ENCODE data around the gene PSMA1. TPM values are rescaled to one million over a fixed set of nuclear protein-coding genes. Genes with fewer than 3 reads are reported as not detected.
A peak's percentile ranks its signal among the peaks of the same experiment; 100 is the strongest.

PSMA1 gene
- total and polyA plus RNA-seq, 2 of the 13 experiments (the other 11 are each of a cell fraction or from before 2014, with no cell fraction given), result 188 to 229 TPM

DNA sequence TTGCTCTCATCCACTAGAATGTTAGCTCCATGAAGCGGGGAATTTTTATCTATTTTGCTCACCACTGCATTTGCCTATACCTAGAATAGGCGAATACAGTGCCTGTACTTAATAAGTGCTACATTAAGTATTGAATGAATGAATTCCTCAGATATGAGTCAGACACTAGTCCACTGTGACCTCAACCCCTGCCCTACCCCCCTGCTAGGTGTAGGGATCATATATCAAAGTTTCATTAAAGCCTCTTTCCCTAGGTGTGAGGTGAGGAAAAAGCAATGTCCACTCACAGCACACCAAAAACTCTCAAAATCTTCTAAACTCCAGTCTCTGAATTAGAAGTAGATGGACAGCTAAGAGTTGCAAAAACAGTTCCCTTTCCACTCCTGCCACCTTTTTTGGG, 9.8 kb upstream of the PSMA1 start:
- BruUV-seq (replicated peaks), result no TSS peak
- H4K20me1 ChIP-seq (ENCODE audit: insufficient read depth, low read length), result no peaks in the 10 kb centered on the region
- no peak overlapping the region for H2AFZ ChIP-seq (ENCODE audit: low read length)
- DNase-seq (ENCODE audit: low spot score), result peak; percentile 12
- no peaks in the 10 kb centered on the region for H3K79me2 ChIP-seq (ENCODE audit: insufficient read depth, low read length)
- H3K27ac ChIP-seq (ENCODE audit: extremely low read length, insufficient read depth, low read length), result no peak overlapping the region
- H3K4me3 ChIP-seq (replicated peaks in 1 of 3; ENCODE audit: insufficient read depth in 1 of 3, low read depth in 2 of 3, low read length in 3 of 3), result no peak overlapping the region
- no peaks in the 10 kb centered on the region for H3K27me3 ChIP-seq (ENCODE audit: control insufficient read depth in 1 of 2, insufficient read depth in 2 of 2, low read length in 2 of 2)
- WGBS (ENCODE audit: low lambda C conversion rate), result 100% methylated on average over 2 of the region's 2 CpGs
- ATAC-seq, result no peak
- no peak overlapping the region for H3K9ac ChIP-seq (ENCODE audit: insufficient read depth, low read depth, low read length)
- CTCF ChIA-PET (ENCODE audit: low intra/inter-chr PET ratio, low total read pairs), result no interaction called here
- POLR2A ChIA-PET, result interaction anchor here (1.3 kb wide), 1 partner anchor 9 kb away, joined by 4 read pairs; no protein-coding TSS in a partner anchor
- intact Hi-C loops (cut with micrococcal nuclease; ENCODE audit: unreplicated experiment) (no loop called here), in situ Hi-C loops (cut with HindIII; ENCODE audit: extremely low pct_ligation_motif_present, low pct_unique_long_range_greater_than_20kb) (loop anchor here (25.0 kb wide), 1 partner anchor 107 kb away; the partner anchor contains the start of gene PDE3B)
- TF ChIP-seq SIX4 (CRISPR knock-in tag; IDR thresholded peaks at IDR 0.05), result peak; percentile 80
- TF ChIP-seq FOSL2 (CRISPR knock-in tag; IDR thresholded peaks at IDR 0.05), result peak; percentile 31; the same call in 1 of the 2 replicates
- TF ChIP-seq ELF4 (CRISPR knock-in tag; IDR thresholded peaks at IDR 0.05; ENCODE audit: borderline replicate concordance), result no peak
- H3K4me2 ChIP-seq (ENCODE audit: low read depth, low read length), result no peak overlapping the region
- no peak for FAIRE-seq
- H3K4me1 ChIP-seq (ENCODE audit: insufficient read depth, low read length), result peaks cover 17% of the 10 kb centered on the region
- no peaks in the 10 kb centered on the region for H3K36me3 ChIP-seq (replicated peaks in 1 of 2; ENCODE audit: control insufficient read depth in 1 of 2, insufficient read depth in 2 of 2, low read length in 2 of 2)
- no peaks in the 10 kb centered on the region for H3K9me3 ChIP-seq (ENCODE audit: low read length)

DNA sequence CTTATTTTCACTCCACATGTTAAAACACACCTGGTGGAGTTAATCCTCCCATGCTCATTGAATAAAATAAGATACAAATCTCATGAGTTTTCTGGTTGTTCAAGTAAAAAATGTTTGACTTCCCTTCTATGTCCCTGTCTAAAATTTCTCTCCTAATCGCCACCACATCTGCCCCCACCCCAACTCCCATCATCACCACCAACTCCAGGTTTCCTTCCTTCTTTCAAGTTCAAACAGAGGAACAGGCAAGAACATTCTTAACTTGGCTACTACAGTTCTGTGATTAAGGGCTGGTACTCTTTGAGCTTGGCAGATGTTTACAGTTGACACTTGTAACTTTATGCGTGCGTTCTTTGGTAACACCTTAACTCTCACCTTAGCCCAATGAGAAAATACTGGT, 9.1 kb upstream of the PSMA1 start:
- BruUV-seq (replicated peaks), result no TSS peak
- Histone ChIP-seq H3K9me3 (ENCODE audit: low read length) (no peaks in the 10 kb centered on the region), H3K36me3 (replicated peaks in 1 of 2; ENCODE audit: control insufficient read depth in 1 of 2, insufficient read depth in 2 of 2, low read length in 2 of 2) (no peaks in the 10 kb centered on the region), H3K4me1 (ENCODE audit: insufficient read depth, low read length) (peaks cover 11% of the 10 kb centered on the region), H3K4me3 (replicated peaks in 1 of 3; ENCODE audit: insufficient read depth in 1 of 3, low read depth in 2 of 3, low read length in 3 of 3) (no peak overlapping the region), H3K27me3 (ENCODE audit: control insufficient read depth in 1 of 2, insufficient read depth in 2 of 2, low read length in 2 of 2) (no peaks in the 10 kb centered on the region), H3K4me2 (ENCODE audit: low read depth, low read length) (no peak overlapping the region), H2AFZ (ENCODE audit: low read length) (no peak overlapping the region), H3K79me2 (ENCODE audit: insufficient read depth, low read length) (no peaks in the 10 kb centered on the region), H4K20me1 (ENCODE audit: insufficient read depth, low read length) (no peaks in the 10 kb centered on the region), H3K9ac (ENCODE audit: insufficient read depth, low read depth, low read length) (no peak overlapping the region), H3K27ac (ENCODE audit: extremely low read length, insufficient read depth, low read length) (no peak overlapping the region)
- ChIA-PET CTCF (ENCODE audit: low intra/inter-chr PET ratio, low total read pairs) (no interaction called here), POLR2A (interaction anchor here (1.3 kb wide), 1 partner anchor 9 kb away, joined by 4 read pairs; no protein-coding TSS in a partner anchor)
- no peak for ATAC-seq
- in situ Hi-C loops (cut with HindIII; ENCODE audit: extremely low pct_ligation_motif_present, low pct_unique_long_range_greater_than_20kb) (loop anchor here (25.0 kb wide), 1 partner anchor 108 kb away; the partner anchor contains the start of gene PDE3B), intact Hi-C loops (cut with micrococcal nuclease; ENCODE audit: unreplicated experiment) (no loop called here)
- DNase-seq (ENCODE audit: low spot score), result no peak
- WGBS (ENCODE audit: low lambda C conversion rate), result 98% methylated on average over 3 of the region's 3 CpGs
- no peak for FAIRE-seq
- TF ChIP-seq ZC3H4 (CRISPR knock-in tag; IDR thresholded peaks at IDR 0.05; ENCODE audit: borderline replicate concordance), result no peak
- no peak for TF ChIP-seq ZNF354B (CRISPR knock-in tag; IDR thresholded peaks at IDR 0.05)
- TF ChIP-seq ZNF451 (CRISPR knock-in tag; IDR thresholded peaks at IDR 0.05), result no peak
- TF ChIP-seq, protein P1, sequence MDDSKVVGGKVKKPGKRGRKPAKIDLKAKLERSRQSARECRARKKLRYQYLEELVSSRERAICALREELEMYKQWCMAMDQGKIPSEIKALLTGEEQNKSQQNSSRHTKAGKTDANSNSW (CRISPR knock-in tag; IDR thresholded peaks at IDR 0.05; ENCODE audit: borderline replicate concordance), result no peak
- no peak for TF ChIP-seq TOPORS (CRISPR knock-in tag; IDR thresholded peaks at IDR 0.05)
- no peak for TF ChIP-seq SYNCRIP (IDR thresholded peaks at IDR 0.05; ENCODE audit: insufficient read depth, low read depth, low read length)
- TF ChIP-seq, protein P2, sequence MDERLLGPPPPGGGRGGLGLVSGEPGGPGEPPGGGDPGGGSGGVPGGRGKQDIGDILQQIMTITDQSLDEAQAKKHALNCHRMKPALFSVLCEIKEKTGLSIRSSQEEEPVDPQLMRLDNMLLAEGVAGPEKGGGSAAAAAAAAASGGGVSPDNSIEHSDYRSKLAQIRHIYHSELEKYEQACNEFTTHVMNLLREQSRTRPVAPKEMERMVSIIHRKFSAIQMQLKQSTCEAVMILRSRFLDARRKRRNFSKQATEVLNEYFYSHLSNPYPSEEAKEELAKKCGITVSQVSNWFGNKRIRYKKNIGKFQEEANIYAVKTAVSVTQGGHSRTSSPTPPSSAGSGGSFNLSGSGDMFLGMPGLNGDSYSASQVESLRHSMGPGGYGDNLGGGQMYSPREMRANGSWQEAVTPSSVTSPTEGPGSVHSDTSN (CRISPR knock-in tag; IDR thresholded peaks at IDR 0.05), result no peak
- TF ChIP-seq ZFP36 (IDR thresholded peaks at IDR 0.05; ENCODE audit: borderline replicate concordance, low read depth, low read length, partially characterized antibody), result no peak
- TF ChIP-seq, protein P3, sequence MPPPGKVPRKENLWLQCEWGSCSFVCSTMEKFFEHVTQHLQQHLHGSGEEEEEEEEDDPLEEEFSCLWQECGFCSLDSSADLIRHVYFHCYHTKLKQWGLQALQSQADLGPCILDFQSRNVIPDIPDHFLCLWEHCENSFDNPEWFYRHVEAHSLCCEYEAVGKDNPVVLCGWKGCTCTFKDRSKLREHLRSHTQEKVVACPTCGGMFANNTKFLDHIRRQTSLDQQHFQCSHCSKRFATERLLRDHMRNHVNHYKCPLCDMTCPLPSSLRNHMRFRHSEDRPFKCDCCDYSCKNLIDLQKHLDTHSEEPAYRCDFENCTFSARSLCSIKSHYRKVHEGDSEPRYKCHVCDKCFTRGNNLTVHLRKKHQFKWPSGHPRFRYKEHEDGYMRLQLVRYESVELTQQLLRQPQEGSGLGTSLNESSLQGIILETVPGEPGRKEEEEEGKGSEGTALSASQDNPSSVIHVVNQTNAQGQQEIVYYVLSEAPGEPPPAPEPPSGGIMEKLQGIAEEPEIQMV (CRISPR knock-in tag; IDR thresholded peaks at IDR 0.05; ENCODE audit: low read depth), result no peak
- TF ChIP-seq ZNF589 (CRISPR knock-in tag; conservative IDR thresholded peaks at IDR 0.05), result no peak
- no peak for TF ChIP-seq CREB1 (IDR thresholded peaks at IDR 0.05)
- no peak for TF ChIP-seq CREB1 (CRISPR knock-in tag; IDR thresholded peaks at IDR 0.05)
- no peak for TF ChIP-seq HDAC6 (IDR thresholded peaks at IDR 0.05; ENCODE audit: low read depth, low read length)
- no peak for TF ChIP-seq HNRNPK (IDR thresholded peaks at IDR 0.05; ENCODE audit: low read depth, low read length, poor library complexity, severe bottlenecking)
- no peak for TF ChIP-seq PHB2 (IDR thresholded peaks at IDR 0.05; ENCODE audit: partially characterized antibody)
